Right forelimb (tissue), 1 donor: ENCODE measurements around the gene KIAA0232.
A peak's percentile ranks its signal among the peaks of the same experiment; 100 is the strongest.
"Not testable (repeated sequence)": the region's sequence is repeated elsewhere in the genome, so short reads cannot be mapped to it uniquely, and the experiment has no call there.

Experiments
- DNase-seq: peaks from one replicate; pipeline ENCODE4 v3.0.0-alpha.2; 2018

Gene KIAA0232

GRCh38 chr4:6905516-6906445, 123.3 kb downstream of the KIAA0232 start:
- no peak for DNase-seq

DNA sequence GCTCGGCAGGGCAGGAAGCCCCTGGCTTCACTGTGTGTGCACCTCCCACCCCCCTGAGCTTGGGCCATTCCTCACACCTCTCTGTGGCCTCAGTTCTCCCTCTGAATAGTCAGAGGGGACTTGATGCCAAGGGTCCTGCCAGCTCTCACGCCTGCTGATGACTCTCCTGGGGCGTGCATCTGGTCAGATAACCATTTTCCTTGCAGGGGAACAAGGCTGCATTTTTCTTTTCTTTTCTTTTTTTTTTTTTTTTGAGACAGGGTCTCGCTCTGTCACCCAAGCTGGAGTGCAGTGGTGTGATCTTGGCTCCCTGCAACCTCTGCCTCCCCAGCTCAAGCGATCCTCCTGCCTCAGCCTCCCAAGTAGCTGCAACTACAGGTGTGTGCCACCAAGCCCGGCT, 124.0 kb downstream of the KIAA0232 start:
- not testable (repeated sequence) for DNase-seq

DNA sequence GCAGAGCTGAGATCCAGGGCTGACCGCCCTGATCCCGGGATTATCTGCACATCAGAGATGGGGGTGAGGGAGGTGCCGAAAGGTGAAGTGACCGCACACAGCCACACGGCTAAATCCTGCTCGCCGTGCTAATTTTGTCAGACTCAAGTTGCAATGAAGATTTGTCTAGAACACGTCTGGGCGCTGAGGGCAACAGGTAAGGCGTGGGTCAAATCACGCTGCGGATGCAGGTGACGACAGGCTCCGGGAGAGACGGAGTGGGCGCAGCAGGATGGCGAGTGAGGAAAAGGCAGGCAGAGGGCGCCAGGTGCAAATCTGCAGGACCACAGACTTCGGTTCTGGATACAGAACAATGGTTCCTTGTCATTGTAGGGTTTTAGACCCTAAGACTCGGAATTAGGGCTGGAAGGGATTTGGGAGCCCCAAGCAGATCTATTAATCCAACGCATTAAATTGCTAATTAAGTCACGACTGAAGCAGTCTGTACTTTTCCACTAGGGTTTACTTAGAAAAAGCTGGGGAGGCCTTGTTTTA, 125.2 kb downstream of the KIAA0232 start:
- no peak for DNase-seq

- DNase-seq: no peak
These were observed 126.0 kb downstream of the KIAA0232 start for GRCh38 chr4:6908432-6909112.

DNA sequence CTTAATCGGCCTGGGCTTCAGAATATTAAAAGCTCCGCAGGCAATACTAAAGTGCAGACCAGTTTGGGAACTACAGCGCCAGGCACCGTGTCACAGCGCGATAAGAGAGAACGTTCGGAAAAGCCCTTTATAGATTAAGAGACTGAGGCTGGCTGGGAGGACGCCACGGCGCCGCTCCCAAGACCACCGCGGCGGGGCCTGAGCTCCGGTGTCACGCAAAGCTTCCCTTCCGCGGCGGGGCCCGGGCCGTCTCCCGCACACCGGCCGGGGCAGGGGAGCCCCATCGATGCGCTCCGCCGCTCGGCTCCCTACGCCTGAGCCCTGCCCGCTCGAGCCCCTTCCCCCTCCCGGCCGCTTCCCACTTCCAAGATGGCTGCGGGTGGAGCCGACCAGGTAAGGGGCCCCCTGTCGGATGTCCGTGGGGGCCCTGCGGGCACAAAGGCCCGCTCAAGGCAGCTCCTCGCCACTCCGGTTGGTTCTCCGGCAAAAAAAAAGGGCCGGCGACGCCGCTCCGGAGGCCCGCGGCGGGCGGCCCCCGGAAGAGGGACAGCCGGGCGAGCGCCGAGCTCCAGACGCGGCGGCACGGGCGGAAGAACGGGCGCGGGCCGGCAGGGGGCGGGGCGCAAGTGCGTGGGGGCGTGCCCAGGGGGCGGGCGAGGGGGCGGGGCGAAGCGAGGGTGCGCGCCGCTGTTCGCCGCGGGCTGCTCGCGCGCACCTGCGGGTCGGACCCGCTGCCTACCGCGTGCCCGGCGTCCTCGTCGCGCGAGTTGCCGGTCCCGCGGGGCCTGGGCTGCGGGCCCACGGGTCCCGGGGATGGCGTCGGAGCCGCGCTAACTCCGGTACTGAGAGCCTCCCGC, 126.8 kb downstream of the KIAA0232 start, which contains the start of gene TBC1D14:
Gene TBC1D14 (plus strand): TSS at position 714 of the 857 bp plus-strand sequence. CDS start 13,564 bp downstream, outside the sequence.
- DNase-seq: peak; percentile 93

GRCh38 chr4:6909970-6910339, 127.4 kb downstream of the KIAA0232 start:
- DNase-seq: peak; percentile 55

GRCh38 chr4:6910340-6910959, 127.9 kb downstream of the KIAA0232 start:
- DNase-seq: peak; percentile 49

- no peak for DNase-seq
These were observed 128.7 kb downstream of the KIAA0232 start for GRCh38 chr4:6910960-6911874.

DNA sequence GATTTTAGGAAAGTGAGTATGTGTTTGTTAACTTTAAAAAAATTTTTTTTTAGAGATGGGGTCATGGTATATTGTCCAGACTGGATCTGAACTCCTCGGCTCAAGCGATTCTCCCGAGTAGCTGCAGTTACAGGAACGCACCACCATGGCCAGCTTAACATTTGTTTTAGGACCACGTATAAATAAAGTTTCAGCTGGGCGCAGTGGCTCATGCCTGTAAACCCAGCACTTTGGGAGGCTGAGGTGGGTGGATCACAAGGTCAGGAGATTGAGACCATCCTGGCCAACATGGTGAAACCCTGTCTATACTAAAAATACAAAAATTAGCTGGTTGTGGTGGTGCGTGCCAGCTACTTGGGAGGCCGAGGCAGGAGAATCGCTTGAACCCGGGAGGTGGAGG, 129.4 kb downstream of the KIAA0232 start:
- DNase-seq: not testable (repeated sequence)

DNA sequence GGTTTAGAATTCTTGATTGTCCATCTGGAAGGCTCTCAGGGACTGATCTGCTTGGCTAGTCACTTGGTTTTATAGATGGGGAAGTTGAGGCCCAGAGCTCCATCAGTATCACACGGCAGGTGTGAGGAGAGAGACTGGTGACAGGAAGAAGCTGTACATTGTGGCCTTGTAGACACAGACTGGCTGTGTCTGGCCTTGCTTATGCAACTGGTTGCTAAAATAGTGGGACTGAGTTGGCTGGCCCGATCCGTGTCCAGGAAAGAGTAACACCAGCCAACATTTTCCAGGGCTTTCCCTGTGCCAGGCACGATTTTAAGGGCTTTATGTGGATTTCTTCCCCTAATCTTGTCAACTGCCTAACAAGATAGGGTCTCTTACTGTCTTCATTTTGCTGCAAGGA, 129.9 kb downstream of the KIAA0232 start:
- no peak for DNase-seq

GRCh38 chr4:6913350-6913905, 130.9 kb downstream of the KIAA0232 start:
- no peak for DNase-seq

- no peak for DNase-seq
These were observed 131.9 kb downstream of the KIAA0232 start for GRCh38 chr4:6914448-6914847.

DNA sequence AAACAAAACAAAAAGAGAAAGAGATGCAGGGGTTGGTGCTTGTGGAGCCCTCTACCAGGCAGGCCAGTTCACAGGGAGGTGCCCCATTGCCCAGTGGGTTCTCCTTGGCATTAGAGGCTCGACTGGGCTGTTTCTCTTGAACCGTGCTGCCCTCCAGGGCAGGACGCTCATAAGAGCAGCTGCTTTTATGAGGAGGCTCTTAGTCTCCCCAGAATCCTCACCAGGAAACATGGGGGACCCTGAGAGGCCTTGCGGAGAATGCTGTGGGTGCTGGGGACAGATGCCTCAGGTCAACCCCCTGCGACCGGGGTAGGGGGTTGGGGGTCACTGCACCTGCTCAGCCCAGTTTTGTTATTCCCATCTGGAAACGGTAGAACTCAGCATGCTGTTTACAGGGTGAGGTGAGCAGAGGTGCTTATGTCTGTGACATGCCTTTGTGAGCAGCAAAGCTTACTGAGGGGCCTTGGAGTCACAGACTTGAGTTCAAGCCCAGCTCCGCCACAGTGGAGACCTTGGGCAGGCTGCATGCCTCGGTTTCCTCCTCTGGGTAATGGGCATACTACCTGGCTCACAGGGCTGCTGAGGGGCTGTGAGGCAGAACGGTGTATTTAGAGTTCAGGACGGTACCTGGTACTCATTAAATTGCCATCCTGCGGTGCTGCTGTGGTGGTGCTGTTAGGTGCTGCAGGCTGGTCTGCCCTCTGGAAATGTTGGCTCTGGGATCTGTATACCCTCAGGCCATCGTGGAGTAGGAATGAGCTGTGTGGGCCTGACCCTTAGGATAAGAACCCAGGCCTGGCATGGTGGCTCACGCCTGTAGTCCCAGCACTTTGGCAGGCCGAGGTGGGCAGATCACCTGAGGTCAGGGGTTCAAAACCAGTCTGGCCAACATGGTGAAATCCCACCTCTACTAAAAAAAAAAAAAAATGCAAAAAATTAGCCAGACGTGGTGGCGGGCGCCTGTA, 132.8 kb downstream of the KIAA0232 start:
- DNase-seq: no peak

- no peak for DNase-seq
These were observed 133.6 kb downstream of the KIAA0232 start for GRCh38 chr4:6916069-6916586.

GRCh38 chr4:6916587-6917460, 134.3 kb downstream of the KIAA0232 start:
- no peak for DNase-seq

- DNase-seq: peak; percentile 56
These were observed 135.1 kb downstream of the KIAA0232 start for GRCh38 chr4:6917461-6918271.

GRCh38 chr4:6918338-6918737, 135.8 kb downstream of the KIAA0232 start:
- peak; percentile 62 for DNase-seq
